Daoy (cell line): ENCODE results near the gene XPO5. TPM values are rescaled to one million over a fixed set of nuclear protein-coding genes. Genes with fewer than 3 reads are reported as not detected.

Experiments used
- DNase-seq: peaks from one replicate; pipeline ENCODE4 v3.0.0-alpha.2; 2015; ENCODE audit warnings: low read depth
- total RNA-seq: library from RNA; depleted of rRNA; stranded (reverse); fragments of >200 nt; shearing (Covaris generic); gene quantifications from 2 replicates; pipeline ENCODE4 v1.2.3, GENCODE V29; 2014; rRNA removed

XPO5 gene
- total RNA-seq, 1 experiment from 2014 or later, result 62.1 TPM

- DNase-seq, result no peak
These were observed 103.3 kb downstream of the XPO5 start for GRCh38 chr6:43472515-43472914.

Other genes starting within 250 kb of the XPO5 start
- 6.7 and 7.8 TPM in 2 replicates for gene ZNF318, start 206.4 kb downstream of the XPO5 start, total RNA-seq
- 7.9 and 32.4 TPM in 2 replicates for gene ABCC10, start 148.5 kb downstream of the XPO5 start, total RNA-seq
- gene DLK2, start 120.5 kb downstream of the XPO5 start, total RNA-seq, result 1.4 and 2.4 TPM in 2 replicates
- 16.8 and 16.9 TPM in 2 replicates for gene TJAP1, start 98.5 kb downstream of the XPO5 start, total RNA-seq
- gene LRRC73, start 65.7 kb downstream of the XPO5 start, total RNA-seq, result 2.1 TPM in 1 of 2 replicates, not detected in the other
- 127 and 129 TPM in 2 replicates for gene YIPF3, start 59.1 kb downstream of the XPO5 start, total RNA-seq
- 71.7 and 72.6 TPM in 2 replicates for gene POLR1C, start 58.9 kb downstream of the XPO5 start, total RNA-seq
- 14.3 and 14.7 TPM in 2 replicates for gene POLH, start 147 bp upstream of the XPO5 start, total RNA-seq
- gene GTPBP2, start 53.2 kb upstream of the XPO5 start, total RNA-seq, result 50.3 and 55.5 TPM in 2 replicates
- 24.1 and 59.5 TPM in 2 replicates for gene MAD2L1BP, start 59.8 kb upstream of the XPO5 start, total RNA-seq
- gene RSPH9, start 69.0 kb upstream of the XPO5 start, total RNA-seq, result not detected in 2 replicates
- gene MRPS18A, start 111.8 kb upstream of the XPO5 start, total RNA-seq, result 70.7 and 77.8 TPM in 2 replicates
- 57.1 and 77.5 TPM in 2 replicates for gene VEGFA, start 194.2 kb upstream of the XPO5 start, total RNA-seq